ENCODE results near the gene ACADSB. TPM values are rescaled to one million over a fixed set of nuclear protein-coding genes. Genes with fewer than 3 reads are reported as not detected.

ACADSB gene
- total RNA-seq, 1 experiment from 2014 or later: 5.7 TPM

DNA sequence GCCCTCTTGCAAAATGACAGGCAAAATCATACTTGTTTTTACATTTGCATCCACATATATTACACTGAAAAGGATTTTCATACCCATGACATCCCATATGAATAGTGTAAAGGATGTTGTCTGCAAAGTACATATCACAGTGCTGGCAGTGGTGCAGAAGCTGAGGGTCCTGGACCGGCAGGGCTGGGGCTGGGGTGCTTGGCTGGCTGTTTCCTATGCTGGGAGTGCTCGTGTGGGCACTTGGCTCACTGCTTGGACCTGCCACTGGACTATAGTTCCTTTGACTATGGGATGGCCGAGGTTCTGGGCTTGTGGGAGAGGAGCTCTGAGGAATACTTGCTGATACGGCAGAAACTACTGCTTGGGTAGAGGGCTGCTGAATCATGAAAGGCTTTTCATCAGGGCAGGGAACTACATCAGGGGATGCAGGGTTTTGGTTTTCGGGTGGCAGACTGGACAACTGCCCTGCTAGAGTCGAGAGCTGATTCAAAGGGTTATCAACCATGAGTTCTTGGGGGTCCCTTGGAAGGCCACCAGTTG, 14.9 kb upstream of the ACADSB start:
- no peaks in the 10 kb centered on the region for H3K27me3 ChIP-seq (ENCODE audit: control insufficient read depth, insufficient read depth, low read length)
- DNase-seq: no peak
- H3K4me3 ChIP-seq (ENCODE audit: insufficient read depth, low read depth, low read length): no peak overlapping the region
- H3K36me3 ChIP-seq (replicated peaks; ENCODE audit: control insufficient read depth, insufficient read depth, low read length): peaks cover 4% of the 10 kb centered on the region

DNA sequence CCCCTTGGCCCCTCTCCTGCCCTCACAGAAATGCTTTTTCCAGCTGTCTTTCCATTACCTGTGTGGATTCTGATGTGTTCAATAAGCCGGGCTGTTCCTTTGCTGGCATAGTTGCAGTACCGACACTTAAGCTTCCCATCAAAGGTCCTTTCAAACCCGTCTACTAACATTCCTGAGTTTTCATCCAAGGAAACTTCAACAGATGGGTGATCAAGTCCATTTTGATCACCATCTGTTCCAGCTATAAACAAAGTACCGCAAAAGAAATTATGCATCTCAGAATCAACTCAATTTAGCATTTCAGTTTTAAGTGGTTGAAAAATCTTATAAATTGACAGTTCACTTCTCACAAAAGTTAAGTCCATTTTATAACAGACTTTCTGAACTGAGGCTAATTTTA, 12.9 kb upstream of the ACADSB start:
- H3K36me3 ChIP-seq (replicated peaks; ENCODE audit: control insufficient read depth, insufficient read depth, low read length): peaks cover 4% of the 10 kb centered on the region
- DNase-seq: no peak
- no peak overlapping the region for H3K4me3 ChIP-seq (ENCODE audit: insufficient read depth, low read depth, low read length)
- H3K27me3 ChIP-seq (ENCODE audit: control insufficient read depth, insufficient read depth, low read length): no peaks in the 10 kb centered on the region

DNA sequence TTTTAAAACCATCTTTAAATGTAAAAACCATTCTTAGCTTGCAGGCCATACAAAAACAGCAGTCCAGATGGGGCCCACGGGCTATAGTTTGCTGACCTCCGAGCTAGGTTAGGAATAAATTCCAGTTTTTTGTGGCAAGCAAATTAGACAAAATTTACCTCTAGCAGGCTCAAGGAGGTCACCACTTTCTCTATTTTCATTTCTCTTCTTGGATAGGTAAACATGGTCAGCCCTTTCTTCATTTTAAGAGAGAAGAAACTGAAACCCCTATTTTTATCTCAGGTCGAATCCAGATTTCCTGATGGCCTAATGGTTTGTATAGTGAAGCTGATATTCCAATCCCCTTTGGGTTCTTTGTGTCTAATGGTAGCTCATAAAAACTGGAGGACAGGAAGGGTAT, 10.9 kb upstream of the ACADSB start:
- no peak overlapping the region for H3K4me3 ChIP-seq (ENCODE audit: insufficient read depth, low read depth, low read length)
- peaks cover 4% of the 10 kb centered on the region for H3K36me3 ChIP-seq (replicated peaks; ENCODE audit: control insufficient read depth, insufficient read depth, low read length)
- H3K27me3 ChIP-seq (ENCODE audit: control insufficient read depth, insufficient read depth, low read length): no peaks in the 10 kb centered on the region
- no peak for DNase-seq

DNA sequence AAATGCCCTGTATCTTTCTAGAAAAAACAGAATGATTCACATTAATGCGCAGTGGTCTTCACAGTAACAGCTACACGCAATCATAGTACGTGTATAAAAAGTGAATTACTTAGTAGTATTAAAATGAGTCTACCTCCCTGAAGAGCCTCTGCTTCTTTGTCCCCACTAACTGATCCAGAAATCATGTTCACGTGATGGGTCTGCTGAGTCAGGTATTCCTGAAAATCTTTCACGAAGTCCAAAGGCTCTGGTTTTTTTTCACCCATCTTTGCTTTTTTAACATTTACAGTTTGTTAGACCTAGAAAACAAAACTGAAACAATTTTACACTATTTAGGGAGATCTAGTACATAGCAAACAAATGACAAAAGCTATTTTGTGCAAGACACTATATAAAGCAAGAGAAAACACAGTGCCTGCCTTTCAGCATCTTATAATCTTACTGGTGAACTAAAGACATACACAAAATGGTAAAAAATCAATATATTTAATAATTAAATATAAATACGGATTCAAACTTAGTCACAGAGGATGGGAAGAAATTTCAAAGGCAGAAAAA, 10.4 kb upstream of the ACADSB start:
- Histone ChIP-seq H3K36me3 (replicated peaks; ENCODE audit: control insufficient read depth, insufficient read depth, low read length) (peaks cover 4% of the 10 kb centered on the region), H3K27me3 (ENCODE audit: control insufficient read depth, insufficient read depth, low read length) (no peaks in the 10 kb centered on the region), H3K4me3 (ENCODE audit: insufficient read depth, low read depth, low read length) (no peak overlapping the region)
- DNase-seq: no peak

DNA sequence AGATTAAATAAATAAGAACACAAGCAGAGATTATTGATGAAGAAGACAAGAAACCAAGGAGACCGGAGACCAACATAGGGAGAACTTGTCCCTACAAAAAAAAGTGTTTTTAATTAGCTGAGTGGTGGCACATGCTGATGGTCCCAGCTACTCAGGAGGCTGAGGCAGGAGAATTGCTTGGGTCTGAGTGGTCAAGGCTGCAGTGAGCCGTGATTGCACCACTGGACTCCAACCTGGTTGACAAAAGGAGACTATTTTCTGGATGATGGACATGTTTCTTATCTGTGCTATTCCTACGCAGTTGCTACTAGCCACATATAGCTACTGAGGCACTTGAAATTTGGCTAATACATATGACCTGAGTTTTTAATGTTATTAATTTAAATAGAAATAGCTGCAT, 9.9 kb upstream of the ACADSB start:
- no peak overlapping the region for H3K4me3 ChIP-seq (ENCODE audit: insufficient read depth, low read depth, low read length)
- DNase-seq: no peak
- H3K27me3 ChIP-seq (ENCODE audit: control insufficient read depth, insufficient read depth, low read length): no peaks in the 10 kb centered on the region
- H3K36me3 ChIP-seq (replicated peaks; ENCODE audit: control insufficient read depth, insufficient read depth, low read length): peaks cover 4% of the 10 kb centered on the region

DNA sequence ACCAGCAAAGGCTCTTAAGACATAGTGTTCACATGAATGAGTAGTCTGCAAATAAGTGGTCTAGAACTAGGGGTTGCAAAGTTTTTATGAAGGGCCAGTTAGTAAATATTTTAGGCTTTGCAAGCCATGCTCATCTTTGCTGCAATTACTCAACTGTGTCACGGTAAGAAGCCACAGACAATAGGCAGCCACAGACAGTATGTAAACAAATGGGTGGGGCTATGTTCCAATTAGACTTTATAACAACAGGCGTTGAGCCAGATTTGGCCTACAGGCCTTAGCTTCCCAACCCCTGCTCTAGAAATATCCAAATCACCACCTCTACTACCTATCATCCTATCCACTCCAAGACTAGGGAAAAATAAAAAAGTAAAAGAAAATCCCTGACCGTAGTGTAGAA, 9.5 kb upstream of the ACADSB start:
- no peak for DNase-seq
- no peaks in the 10 kb centered on the region for H3K27me3 ChIP-seq (ENCODE audit: control insufficient read depth, insufficient read depth, low read length)
- H3K4me3 ChIP-seq (ENCODE audit: insufficient read depth, low read depth, low read length): no peak overlapping the region
- peaks cover 4% of the 10 kb centered on the region; the same call in 1 of the 2 replicates for H3K36me3 ChIP-seq (replicated peaks; ENCODE audit: control insufficient read depth, insufficient read depth, low read length)

DNA sequence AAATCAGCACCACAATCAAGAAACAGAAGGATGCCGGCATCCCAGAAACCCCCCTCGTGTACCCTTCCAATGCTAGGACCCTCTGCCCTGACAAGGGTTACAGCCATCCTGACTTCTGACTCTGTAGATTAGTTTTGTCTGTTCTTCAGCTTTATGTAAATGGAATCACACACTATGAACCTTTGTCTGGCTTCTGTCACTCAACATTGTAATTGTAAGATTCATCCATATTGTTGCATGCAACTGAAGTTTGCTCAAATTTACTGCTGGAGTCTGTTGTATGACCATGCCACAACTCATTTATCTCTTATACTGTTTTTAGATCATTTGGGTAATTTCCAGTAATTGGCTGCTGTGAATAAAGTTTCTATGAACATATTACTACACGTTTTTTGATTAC, 8.7 kb upstream of the ACADSB start:
- H3K36me3 ChIP-seq (replicated peaks; ENCODE audit: control insufficient read depth, insufficient read depth, low read length): peaks cover 4% of the 10 kb centered on the region; the same call in 1 of the 2 replicates
- DNase-seq: no peak
- H3K27me3 ChIP-seq (ENCODE audit: control insufficient read depth, insufficient read depth, low read length): no peaks in the 10 kb centered on the region
- no peak overlapping the region for H3K4me3 ChIP-seq (ENCODE audit: insufficient read depth, low read depth, low read length)

DNA sequence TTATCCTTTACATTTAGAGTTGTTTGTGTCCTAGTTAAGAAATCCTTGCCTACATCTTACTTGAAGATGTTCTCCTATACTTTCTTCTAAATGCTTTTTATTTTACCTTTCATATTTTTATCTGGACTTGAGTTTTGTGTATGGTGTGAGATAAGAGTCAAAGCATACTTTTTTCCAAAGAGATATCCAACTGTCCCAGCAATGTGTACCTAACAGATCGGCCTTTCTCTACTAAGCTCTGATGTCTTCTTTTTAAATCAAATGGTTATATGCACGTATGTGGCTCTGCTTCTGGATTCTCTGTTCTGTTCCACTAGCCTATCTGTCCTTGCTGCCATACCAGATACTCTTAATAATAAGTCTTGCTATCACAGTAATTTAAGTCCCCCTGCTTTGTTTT, 7.4 kb upstream of the ACADSB start:
- no peak overlapping the region for H3K4me3 ChIP-seq (ENCODE audit: insufficient read depth, low read depth, low read length)
- no peak for DNase-seq
- no peaks in the 10 kb centered on the region for H3K36me3 ChIP-seq (replicated peaks; ENCODE audit: control insufficient read depth, insufficient read depth, low read length)
- no peaks in the 10 kb centered on the region for H3K27me3 ChIP-seq (ENCODE audit: control insufficient read depth, insufficient read depth, low read length)

DNA sequence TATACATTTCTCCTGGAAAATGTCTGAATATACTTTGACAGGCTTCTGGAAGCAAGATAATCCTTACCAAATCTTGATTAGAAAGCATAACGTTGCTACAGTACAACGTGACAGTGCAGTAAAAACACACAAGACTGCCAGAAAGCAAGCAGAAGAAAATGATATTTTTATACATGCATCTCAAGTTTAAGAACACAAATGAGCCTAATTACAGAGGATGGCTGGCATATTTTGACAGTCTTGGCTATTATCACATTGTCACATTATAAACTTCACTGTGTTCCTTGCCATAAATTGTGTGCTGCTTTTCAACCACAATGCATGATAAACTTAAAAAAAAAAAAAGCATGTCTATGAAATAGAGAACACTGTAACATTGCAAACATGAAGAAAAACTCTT, 4.5 kb upstream of the ACADSB start:
- no peak overlapping the region for H3K4me3 ChIP-seq (ENCODE audit: insufficient read depth, low read depth, low read length)
- no peak for DNase-seq
- peaks cover 2% of the 10 kb centered on the region for H3K27me3 ChIP-seq (ENCODE audit: control insufficient read depth, insufficient read depth, low read length)
- no peaks in the 10 kb centered on the region for H3K36me3 ChIP-seq (replicated peaks; ENCODE audit: control insufficient read depth, insufficient read depth, low read length)

DNA sequence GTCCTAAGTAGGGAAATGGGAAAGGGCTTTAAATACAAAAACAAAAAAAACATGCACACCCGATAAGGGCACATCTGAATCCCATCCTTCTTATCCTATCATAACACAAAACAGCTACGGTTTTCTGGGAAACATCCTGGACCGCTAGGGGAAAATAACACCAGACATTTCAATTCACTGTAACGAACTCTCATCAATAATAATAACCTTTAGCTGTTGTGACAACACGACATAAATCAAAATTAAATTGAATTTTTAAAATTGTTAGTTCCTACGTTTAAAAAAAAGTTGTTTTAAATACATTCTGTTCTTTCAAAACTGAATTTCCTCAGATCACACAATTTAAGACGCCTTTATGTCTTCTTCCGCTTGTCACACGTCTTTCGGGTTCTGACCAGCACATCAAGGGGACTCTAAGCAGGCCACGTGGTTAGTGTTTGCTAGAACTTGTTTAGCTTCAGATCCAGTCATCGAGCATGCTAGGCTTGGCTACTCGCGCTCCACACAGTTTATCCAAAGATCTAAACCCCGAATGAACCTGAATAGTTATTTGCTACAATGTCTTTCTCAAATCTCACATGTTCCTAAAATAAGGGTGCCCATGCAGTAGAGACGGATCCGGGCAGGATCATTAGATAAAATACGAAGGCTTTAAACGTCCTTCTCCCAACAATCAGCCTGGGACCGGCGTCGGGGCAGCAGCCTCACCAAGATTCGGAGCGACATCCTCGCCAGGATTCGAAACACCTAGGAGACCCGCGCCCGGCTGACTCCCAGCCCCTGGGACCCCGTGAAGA, 1.1 kb upstream of the ACADSB start:
- Histone ChIP-seq H3K4me3 (ENCODE audit: insufficient read depth, low read depth, low read length) (peak overlapping the region; percentile 89), H3K27me3 (ENCODE audit: control insufficient read depth, insufficient read depth, low read length) (peaks cover 13% of the 10 kb centered on the region), H3K36me3 (replicated peaks; ENCODE audit: control insufficient read depth, insufficient read depth, low read length) (no peaks in the 10 kb centered on the region)
- peak; percentile 58 for DNase-seq

DNA sequence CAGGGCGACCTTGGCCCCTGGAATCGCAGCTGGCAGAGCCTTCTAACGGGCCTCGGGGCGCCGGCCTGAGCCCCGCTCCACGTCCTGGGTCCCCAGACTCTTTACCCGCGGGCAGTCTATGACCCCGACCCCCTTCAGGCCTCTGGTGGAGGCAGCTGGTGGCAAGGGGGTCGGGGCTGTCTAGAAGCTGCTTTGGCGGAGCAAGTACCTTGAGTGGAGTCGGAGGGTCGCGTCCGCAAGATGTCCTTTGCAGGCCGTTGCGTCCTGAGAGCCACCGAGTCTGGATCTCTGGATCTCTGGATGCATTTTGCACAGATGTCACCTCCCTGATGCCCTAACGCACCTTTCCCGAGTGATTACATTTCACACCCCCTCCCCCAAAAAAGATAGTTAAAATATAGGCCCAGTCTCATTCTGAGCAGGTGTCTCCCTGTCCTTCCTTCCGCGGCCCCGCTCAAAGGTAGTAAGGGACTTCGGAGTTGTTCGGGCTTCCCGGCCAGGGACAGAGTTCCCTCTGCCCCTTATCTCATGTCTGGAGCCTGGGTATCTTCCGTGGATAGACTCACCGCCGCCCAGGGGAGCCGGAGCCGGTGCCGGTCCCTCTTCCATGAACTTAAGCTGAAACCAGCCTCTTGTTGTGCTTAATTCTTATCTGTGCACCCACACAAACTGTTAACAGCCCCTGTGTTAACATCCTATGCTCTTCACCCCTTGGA, 457 bp downstream of the ACADSB start:
- DNase-seq: peak; percentile 68

DNA sequence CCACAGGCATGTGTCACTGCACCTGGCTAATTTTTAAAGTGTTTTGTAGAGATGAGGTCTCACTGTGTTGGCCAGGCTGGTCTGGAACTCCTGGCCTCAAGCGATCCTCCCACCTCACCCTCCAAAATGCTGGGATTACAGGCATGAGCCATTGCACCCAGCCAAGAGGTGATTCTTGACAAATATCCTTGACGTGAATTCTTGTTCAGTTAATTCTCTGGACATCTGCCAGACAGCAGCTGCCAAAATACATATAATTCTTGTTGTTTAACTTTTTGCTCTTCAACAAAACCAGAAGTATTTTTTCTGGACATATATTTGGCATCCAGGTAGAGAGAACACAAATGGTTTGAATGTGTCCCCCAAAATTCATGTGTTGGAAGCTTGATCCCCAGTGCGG, 3.2 kb downstream of the ACADSB start:
- no peak overlapping the region for H3K4me3 ChIP-seq (ENCODE audit: insufficient read depth, low read depth, low read length)
- no peak for DNase-seq
- H3K36me3 ChIP-seq (replicated peaks; ENCODE audit: control insufficient read depth, insufficient read depth, low read length): no peaks in the 10 kb centered on the region
- H3K27me3 ChIP-seq (ENCODE audit: control insufficient read depth, insufficient read depth, low read length): peaks cover 13% of the 10 kb centered on the region

More for the DNA sequence above, 457 bp downstream of the ACADSB start:
- no peaks in the 10 kb centered on the region for H3K36me3 ChIP-seq (replicated peaks; ENCODE audit: control insufficient read depth, insufficient read depth, low read length)
- peak overlapping the region; percentile 89 for H3K4me3 ChIP-seq (ENCODE audit: insufficient read depth, low read depth, low read length)
- H3K27me3 ChIP-seq (ENCODE audit: control insufficient read depth, insufficient read depth, low read length): peaks cover 13% of the 10 kb centered on the region

DNA sequence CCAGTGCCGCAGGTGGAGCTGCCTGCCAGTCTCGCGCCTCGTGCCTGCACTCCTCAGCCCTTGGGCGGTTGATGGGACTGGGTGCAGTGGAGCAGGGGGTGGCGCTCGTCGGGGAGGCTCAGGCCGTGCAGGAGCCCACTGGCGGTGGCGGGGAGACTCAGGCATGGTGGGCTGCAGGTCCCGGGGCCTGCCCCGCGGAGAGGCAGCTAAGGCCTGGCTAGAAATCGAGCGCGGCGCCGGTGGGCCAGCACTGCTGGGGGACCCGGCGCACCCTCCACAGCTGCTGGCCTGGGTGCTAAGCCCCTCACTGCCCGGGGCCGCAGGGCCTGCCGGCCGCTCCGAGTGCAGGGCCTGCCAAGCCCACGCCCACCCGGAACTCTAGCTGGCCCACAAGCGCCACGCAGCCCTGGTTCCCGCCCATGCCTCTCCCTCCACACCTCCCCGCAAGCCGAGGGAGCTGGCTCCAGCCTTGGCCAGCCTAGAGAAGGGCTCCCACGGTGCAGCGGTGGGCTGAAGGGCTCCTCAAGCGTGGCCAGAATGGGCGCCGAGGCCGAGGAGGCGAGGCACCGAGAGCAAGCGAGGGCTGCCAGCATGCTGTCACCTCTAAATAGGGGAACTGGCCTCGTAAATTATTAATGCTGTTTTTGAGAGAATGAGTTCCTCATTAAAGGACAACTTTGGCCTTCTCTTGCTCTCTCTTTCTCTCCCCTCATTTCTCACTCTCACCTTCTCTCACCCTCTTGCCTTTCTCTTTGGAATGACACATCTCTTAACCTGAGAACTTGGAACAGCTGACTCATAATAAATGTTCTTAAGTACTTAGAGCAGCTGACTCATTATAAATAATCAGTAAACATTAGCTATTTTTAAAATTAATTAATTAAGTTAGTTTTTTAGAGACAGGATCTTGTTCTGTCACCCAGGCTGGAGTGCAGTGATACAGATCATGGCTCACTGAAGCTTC, 4.9 kb downstream of the ACADSB start:
- no peak overlapping the region for H3K4me3 ChIP-seq (ENCODE audit: insufficient read depth, low read depth, low read length)
- no peak for DNase-seq
- H3K27me3 ChIP-seq (ENCODE audit: control insufficient read depth, insufficient read depth, low read length): peaks cover 13% of the 10 kb centered on the region
- H3K36me3 ChIP-seq (replicated peaks; ENCODE audit: control insufficient read depth, insufficient read depth, low read length): no peaks in the 10 kb centered on the region

DNA sequence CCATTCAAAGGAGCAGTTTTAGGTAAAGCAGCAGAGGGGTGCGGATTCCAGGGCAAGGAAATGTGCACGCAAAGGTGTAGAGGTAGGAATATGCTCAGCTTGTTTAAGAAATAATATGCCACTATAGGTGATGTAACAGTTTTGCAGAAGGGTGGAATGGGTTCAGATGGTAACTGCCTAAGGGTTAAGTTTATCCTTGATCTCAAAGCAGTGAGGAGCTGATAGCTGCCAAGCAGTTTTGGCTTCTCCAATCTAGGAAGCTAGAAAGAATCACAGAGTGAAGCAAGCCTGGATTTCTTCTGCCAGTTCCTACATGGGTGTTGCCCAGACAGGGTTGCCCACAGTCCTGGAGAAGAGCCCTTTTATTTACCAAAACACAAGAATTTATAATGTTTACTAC, 6.0 kb downstream of the ACADSB start:
- DNase-seq: no peak
- Histone ChIP-seq H3K36me3 (replicated peaks; ENCODE audit: control insufficient read depth, insufficient read depth, low read length) (no peaks in the 10 kb centered on the region), H3K4me3 (ENCODE audit: insufficient read depth, low read depth, low read length) (no peak overlapping the region), H3K27me3 (ENCODE audit: control insufficient read depth, insufficient read depth, low read length) (peaks cover 6% of the 10 kb centered on the region; the same call in 1 of the 2 replicates)
